GM12878 (cell line): ENCODE results near the gene METTL21A. TPM values are rescaled to one million over a fixed set of nuclear protein-coding genes. Genes with fewer than 3 reads are reported as not detected.

ENCODE experiments used
- ATAC-seq: fragments of 200-7000 bp; cut with Tn5 transposase; 3 replicates; pipeline ENCODE4 v1.9.1; 2020; ENCODE audit warnings: mild to moderate bottlenecking, moderate library complexity
- BruUV-seq: library from RNA; stranded (reverse); fragments of 400-500 nt; replicated peaks from 2 replicates; lab custom pipeline; 2021; lab: Mats Ljungman, UMichigan
- CTCF ChIA-PET: fragments of 300-600 bp; sonication (Branson Sonifier 250); formaldehyde crosslinking; extraction: SDS; loops from one replicate; lab custom pipeline; 2021; ENCODE audit warnings: inconsistent platforms; lab: Yijun Ruan, JAX
- POLR2A ChIA-PET: fragments of 350-600 bp; formaldehyde crosslinking; extraction: SDS; loops from one replicate; lab custom pipeline; 2021; ENCODE audit warnings: inconsistent platforms; lab: Charles Lee
- RAD21 ChIA-PET: fragments of 300-600 bp; sonication (Branson Sonifier 250); formaldehyde crosslinking; loops from one replicate; lab custom pipeline; 2023; ENCODE audit warnings: antibody characterized with exemption; ENCODE audit not compliant: unreplicated experiment; lab: Charles Lee
- SMC1A ChIA-PET: fragments of 300-600 bp; sonication (Branson Sonifier 250); formaldehyde crosslinking; loops from one replicate; lab custom pipeline; 2023; ENCODE audit not compliant: unreplicated experiment, uncharacterized antibody; lab: Charles Lee
- DNase-seq: peaks from one replicate; pipeline ENCODE4 v3.0.0-alpha.2; 2011; ENCODE audit warnings: low read depth, low spot score
- FAIRE-seq: peaks from 3 replicates; lab custom pipeline; 2011; peaks lifted over from hg19 to GRCh38; lab: Jason Lieb, UNC
- H2AFZ ChIP-seq: 2 replicates; pipeline ENCODE4 v1.6.0; 2011; ENCODE audit warnings: low read depth, low read length, control low read depth; ENCODE audit not compliant: control insufficient read depth
- H3K27ac ChIP-seq: 2 replicates; pipeline ENCODE4 v1.5.1; 2011; ENCODE audit warnings: control low read depth; ENCODE audit not compliant: control insufficient read depth, insufficient read depth
- H3K27me3 ChIP-seq, 2 experiments: replicated peaks in 1 of 2; 2 replicates each; pipeline versions ENCODE4 v1.6.0 to v1.6.1; 2011; ENCODE audit warnings: low read length in 1 of 2; ENCODE audit not compliant: control insufficient read depth in 2 of 2, insufficient read depth in 2 of 2
- H3K36me3 ChIP-seq, 2 experiments: 2 replicates each; pipeline ENCODE4 v1.5.1; 2011; ENCODE audit warnings: low read length in 1 of 2; ENCODE audit not compliant: control insufficient read depth in 2 of 2, insufficient read depth in 2 of 2
- H3K4me1 ChIP-seq: 2 replicates; pipeline ENCODE4 v1.6.1; 2011; ENCODE audit warnings: mild to moderate bottlenecking, low read length, moderate library complexity, mixed read lengths; ENCODE audit not compliant: control insufficient read depth, insufficient read depth
- H3K4me2 ChIP-seq: 2 replicates; pipeline ENCODE4 v1.6.0; 2011; ENCODE audit warnings: control low read depth; ENCODE audit not compliant: control insufficient read depth, insufficient read depth
- H3K4me3 ChIP-seq: fragments of 200-600 bp; sonication (generic); 2 replicates; pipeline ENCODE4 v1.5.1; 2016
- H3K79me2 ChIP-seq: 2 replicates; pipeline ENCODE4 v1.6.0; 2011; ENCODE audit warnings: low read length; ENCODE audit not compliant: control insufficient read depth, insufficient read depth
- H3K9ac ChIP-seq: 2 replicates; pipeline ENCODE4 v1.8.0; 2011; ENCODE audit warnings: low read length, control low read depth, mixed read lengths; ENCODE audit not compliant: control insufficient read depth, insufficient read depth
- H3K9me3 ChIP-seq: replicated peaks from 3 replicates; pipeline ENCODE4 v1.5.1; 2011; ENCODE audit warnings: mild to moderate bottlenecking, low read length; ENCODE audit not compliant: control insufficient read depth, insufficient read depth
- H4K20me1 ChIP-seq: 2 replicates; pipeline ENCODE4 v1.6.0; 2011; ENCODE audit not compliant: control insufficient read depth, insufficient read depth
- ASH2L ChIP-seq: fragments of 300-600, 200-600 bp; sonication (generic); IDR thresholded peaks from 2 replicates; pipeline ENCODE4 v1.6.1; 2017; ENCODE audit warnings: low read depth, mild to moderate bottlenecking, borderline replicate concordance
- CBFB ChIP-seq: IDR thresholded peaks from 2 replicates; pipeline ENCODE4 v1.6.1; 2016; ENCODE audit warnings: antibody characterized with exemption, low read depth
- CEBPZ ChIP-seq: fragments of 150-350 bp; IDR thresholded peaks from 2 replicates; pipeline ENCODE4 v1.6.1; 2016; ENCODE audit warnings: low read depth, low read length
- CUX1 ChIP-seq: IDR thresholded peaks from 2 replicates; pipeline ENCODE4 v1.6.1; 2012; ENCODE audit warnings: improper control_type of control experiment, low read depth, low read length; ENCODE audit not compliant: insufficient replicate concordance
- NFIC ChIP-seq: IDR thresholded peaks from 2 replicates; pipeline ENCODE4 v1.6.1; 2012; ENCODE audit warnings: low read depth, mild to moderate bottlenecking, inconsistent platforms, low read length, moderate library complexity
- POLR2AphosphoS5 ChIP-seq: IDR thresholded peaks from 2 replicates; pipeline ENCODE4 v1.6.1; 2011; ENCODE audit warnings: mild to moderate bottlenecking, low read length, inconsistent platforms
- WGBS: methylation state at CpG from one replicate; pipeline ENCODE4 v1.1.6; 2016; ENCODE audit warnings: low lambda C conversion rate; ENCODE audit not compliant: insufficient replicate concordance, insufficient coverage; ENCODE audit errors: missing lambda C conversion rate; 5-methylcytosine and 5-hydroxymethylcytosine counted together
- in situ Hi-C: fragments of 300-500 bp; cut with MboI; formaldehyde crosslinking; loops from 9 replicates; pipeline ENCODE4 v1.14.3; 2018; ENCODE audit warnings: mixed read lengths
- intact Hi-C: fragments of 100-400 bp; cut with micrococcal nuclease; formaldehyde crosslinking; loops from one replicate; pipeline ENCODE4 v1.14.2; 2022; ENCODE audit not compliant: unreplicated experiment
- polyA plus RNA-seq, 11 experiments: library from polyadenylated mRNA; depleted of rRNA in 4 of 11; unstranded in 6 of 11; stranded (reverse) in 5 of 11; fragments of >200 nt; fragmentation: Nextera tagmentation in 4 of 11; fragmentation: Illumina TruSeq in 1 of 11; extraction: Ambion mirVana in 4 of 11; extraction: Trizol in 1 of 11; gene quantifications; 1 replicate in 1 of 11; 2 replicates in 10 of 11; pipeline versions ENCODE4 v1.2.1 to v1.2.3, GENCODE V29; 2011 to 2016; ENCODE audit warnings: inconsistent platforms in 2 of 11, missing spikeins in 2 of 11, low read depth in 1 of 11
- total RNA-seq, 4 experiments: library from RNA; depleted of rRNA in 3 of 4; stranded (reverse); fragments of >200 nt in 3 of 4; fragmentation: Illumina TruSeq in 1 of 4; extraction: Trizol in 1 of 4; gene quantifications; 2 replicates each; pipeline versions ENCODE4 v1.2.1 to v1.2.3, GENCODE V29; 2013 to 2021

The METTL21A gene
- total and polyA plus RNA-seq, 10 of the 15 experiments (the other 5 are each of a cell fraction or from before 2014, with no cell fraction given), result 6.8 to 41.7 (median 27.8) TPM

DNA sequence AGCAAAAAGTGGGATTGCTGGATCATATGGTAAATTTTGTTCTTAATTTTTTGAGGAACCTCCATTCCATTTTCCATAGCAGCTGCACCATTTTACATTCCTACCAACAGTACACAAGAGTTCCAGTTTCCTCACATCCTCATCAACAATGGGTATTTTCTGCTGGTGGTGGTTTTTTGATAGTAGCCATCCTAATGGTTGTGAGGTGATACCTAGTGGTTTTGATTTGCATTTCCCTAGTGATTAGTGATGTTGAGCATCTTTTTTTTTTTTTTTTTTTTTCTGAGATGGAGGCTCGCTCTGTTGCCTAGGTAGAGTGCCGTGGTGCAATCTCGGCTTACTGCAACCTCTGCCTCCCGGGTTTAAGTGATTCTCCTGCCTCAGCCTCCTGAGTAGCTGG, 30.5 kb downstream of the METTL21A start:
- RAD21 ChIA-PET, result no interaction called here
- Histone ChIP-seq H3K36me3 (peaks cover 3 to 20% of the 10 kb centered on the region in 2 experiments), H3K27ac (no peak overlapping the region), H3K4me3 (no peak overlapping the region), H3K27me3 (no peaks in the 10 kb centered on the region), H3K79me2 (no peaks in the 10 kb centered on the region), H3K9ac (no peak overlapping the region), H4K20me1 (no peaks in the 10 kb centered on the region), H3K4me1 (no peaks in the 10 kb centered on the region), H3K9me3 (peaks cover 7% of the 10 kb centered on the region; the same call in 2 of the 3 replicates), H3K4me2 (no peak overlapping the region), H2AFZ (no peak overlapping the region)
- POLR2A ChIA-PET, result interaction anchor here (0.7 kb wide), 1 partner anchor 1768 kb away, joined by 8 read pairs; no protein-coding TSS in a partner anchor
- TF ChIP-seq CEBPZ (no peak), POLR2AphosphoS5 (no peak), CBFB (no peak), CUX1 (no peak), ASH2L (no peak), NFIC (no peak)
- WGBS, result 80% methylated on average over 2 of the region's 4 CpGs
- ATAC-seq, result peak; percentile 52
- no peak for DNase-seq
- FAIRE-seq, result no peak
- CTCF ChIA-PET, result no interaction called here
- intact Hi-C loops, result no loop called here
- SMC1A ChIA-PET, result interaction anchor here (0.9 kb wide), 1 partner anchor 62 kb away, joined by 3 read pairs; no protein-coding TSS in a partner anchor
- no TSS peak for BruUV-seq
- in situ Hi-C loops, result no loop called here
